Heart right ventricle (tissue), 16 donors: Measurements from ENCODE around the gene CORO2B. TPM values are rescaled to one million over a fixed set of nuclear protein-coding genes. Genes with fewer than 3 reads are reported as not detected.

Experiments used
- ATAC-seq, 8 donors: fragments of 200-7000 bp; cut with Tn5 transposase; one replicate each; pipeline ENCODE4 v1.9.1; 2020; ENCODE audit warnings: mild to moderate bottlenecking in 8 of 8, moderate library complexity in 8 of 8, moderate number of reproducible peaks in 1 of 8
- DNase-seq, 2 donors: peaks; one replicate each; pipeline ENCODE4 v3.0.0-alpha.2; 2020
- H3K27ac ChIP-seq, 10 donors: fragments of 200-600 bp; sonication (generic) in 2 of 10; one replicate each; pipeline versions ENCODE4 v1.5.0 to v1.8.0; 2020 to 2022; ENCODE audit warnings: mild to moderate bottlenecking in 3 of 10
- H3K27me3 ChIP-seq, 7 donors: fragments of 200-600 bp; one replicate each; pipeline ENCODE4 v1.8.0; 2021 to 2022; ENCODE audit warnings: mild to moderate bottlenecking in 2 of 7
- H3K36me3 ChIP-seq, 9 donors: fragments of 200-600 bp; sonication (generic) in 1 of 9; one replicate each; pipeline versions ENCODE4 v1.5.0 to v1.8.0; 2020 to 2022; ENCODE audit warnings: mild to moderate bottlenecking in 2 of 9
- H3K4me1 ChIP-seq, 9 donors: fragments of 200-600 bp; sonication (generic) in 1 of 9; one replicate each; pipeline versions ENCODE4 v1.5.0 to v1.8.0; 2020 to 2022; ENCODE audit warnings: mild to moderate bottlenecking in 4 of 9
- H3K4me3 ChIP-seq, 10 donors: fragments of 200-600 bp; sonication (generic) in 2 of 10; one replicate each; pipeline versions ENCODE4 v1.5.0 to v1.8.0; 2020 to 2022; ENCODE audit warnings: mild to moderate bottlenecking in 7 of 10, moderate library complexity in 2 of 10
- H3K9me3 ChIP-seq, 11 donors: fragments of 200-600 bp in 10 of 11; sonication (generic) in 2 of 11; one replicate each; pipeline versions ENCODE4 v1.5.0 to v1.8.0; 2013 to 2022; ENCODE audit warnings: mild to moderate bottlenecking in 2 of 11, control low read depth in 1 of 11, moderate library complexity in 1 of 11
- WGBS, 2 donors: extraction: QIAGEN DNeasy Blood & Tissue Kit; methylation state at CpG; one replicate each; pipeline ENCODE4 v1.1.7; 2013; ENCODE audit warnings: inconsistent platforms in 1 of 2; 5-methylcytosine and 5-hydroxymethylcytosine counted together
- intact Hi-C, 10 donors: fragments of 100-400 bp; cut with DNase I; formaldehyde crosslinking; loops; one replicate each; pipeline versions ENCODE4 v1.11.1 to v1.14.2; 2022
- polyA plus RNA-seq, 2 donors: library from polyadenylated mRNA; stranded (reverse); fragments of 200-250 nt; gene quantifications; one replicate each; pipeline ENCODE4 v1.2.3, GENCODE V29; 2013
- total RNA-seq, 10 donors: library from RNA; stranded (reverse); fragmentation: NEBNext Ultra II Directional in 3 of 10; extraction: Animal tissue kit (Norgen Biotek cat#: 25700) in 3 of 10; gene quantifications; one replicate each; pipeline versions ENCODE4 v1.2.1 to v1.2.4, GENCODE V29; 2021 to 2023
- TF ChIP-seq, protein P1 (sequence below), 9 donors: fragments of 200-600 bp; sonication (generic) in 2 of 9; IDR thresholded peaks; one replicate each; pipeline versions ENCODE4 v1.5.0 to v1.8.0; 2021 to 2022; ENCODE audit warnings: antibody characterized with exemption in 9 of 9, mild to moderate bottlenecking in 5 of 9, moderate library complexity in 1 of 9
- donor health status: Arrhythmogenic right ventricular cardiomyopathy.
- donor health status: ischemic (EF 13 %, LVEDD 7.1; RV severe dilation, severe dysfunction).
- donor health status: healthy with polysubstance abuse.
- donor health status: DM: no; HTN: yes; CAD: no.
- donor health status: DM: no; HTN: no; CAD: no.
- donor health status: ischemic (EF 25% LVEDD 6.9; RV normal size, moderate dysfunction).
- donor health status: ischemic (EF 25% LVEDD 5.7; RV mildly dilated, moderate dysfunction).
- donor health status: healthy.
- donor health status: DM: yes; HTN: yes; CAD: no.
- donor health status: Ischemic cardiomyopathy.
- donor health status: ischemic (EF 35%, LVEDD 5.7; RV mildly dilated, moderate dysfunction).
- donor health status: nonischemic (EF 11% LVEDD 7.7; RV severe dilation, severe dysfunction).
- donor health status: DM: yes; HTN: yes; CAD: no.
- donor health status: PGD.
- donor health status: ischemic (EF 29% LVEDD 5.4; RV normal size, mild dysfunction).
- donor health status: nonischemic (EF 23%, LVEDD 6.1; RV moderate dilation, normal function).

The CORO2B gene
- total and polyA plus RNA-seq, 12 donors, result 2.6 to 8.1 (median 4.5) TPM

DNA sequence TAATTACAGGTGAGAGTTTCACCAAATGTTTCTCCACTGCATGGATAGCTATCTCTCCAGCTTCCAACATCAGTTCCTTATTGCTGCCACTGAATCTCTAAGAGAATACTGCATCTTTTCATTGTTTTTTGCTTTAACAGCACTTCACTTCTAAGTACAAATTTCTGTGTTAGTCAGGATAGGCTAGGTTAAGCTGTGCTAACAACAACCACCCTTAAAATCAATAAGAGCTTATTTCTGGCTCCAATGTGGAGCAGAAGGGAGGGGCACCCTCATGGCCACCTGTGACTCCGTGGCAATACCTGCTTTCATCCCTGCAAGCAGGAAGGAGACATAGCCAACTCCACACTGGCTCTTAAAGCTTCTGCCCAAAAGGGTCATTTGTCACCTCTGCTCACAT, 36.4 kb upstream of the CORO2B start:
- DNase-seq (no peak), ATAC-seq (no peak)
- TF ChIP-seq, protein P1, sequence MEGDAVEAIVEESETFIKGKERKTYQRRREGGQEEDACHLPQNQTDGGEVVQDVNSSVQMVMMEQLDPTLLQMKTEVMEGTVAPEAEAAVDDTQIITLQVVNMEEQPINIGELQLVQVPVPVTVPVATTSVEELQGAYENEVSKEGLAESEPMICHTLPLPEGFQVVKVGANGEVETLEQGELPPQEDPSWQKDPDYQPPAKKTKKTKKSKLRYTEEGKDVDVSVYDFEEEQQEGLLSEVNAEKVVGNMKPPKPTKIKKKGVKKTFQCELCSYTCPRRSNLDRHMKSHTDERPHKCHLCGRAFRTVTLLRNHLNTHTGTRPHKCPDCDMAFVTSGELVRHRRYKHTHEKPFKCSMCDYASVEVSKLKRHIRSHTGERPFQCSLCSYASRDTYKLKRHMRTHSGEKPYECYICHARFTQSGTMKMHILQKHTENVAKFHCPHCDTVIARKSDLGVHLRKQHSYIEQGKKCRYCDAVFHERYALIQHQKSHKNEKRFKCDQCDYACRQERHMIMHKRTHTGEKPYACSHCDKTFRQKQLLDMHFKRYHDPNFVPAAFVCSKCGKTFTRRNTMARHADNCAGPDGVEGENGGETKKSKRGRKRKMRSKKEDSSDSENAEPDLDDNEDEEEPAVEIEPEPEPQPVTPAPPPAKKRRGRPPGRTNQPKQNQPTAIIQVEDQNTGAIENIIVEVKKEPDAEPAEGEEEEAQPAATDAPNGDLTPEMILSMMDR (IDR thresholded peaks at IDR 0.05), result no peak
- Histone ChIP-seq H3K9me3 (peaks cover 0 to 23% (median 0%) of the 10 kb centered on the region in 11 donors), H3K36me3 (no peaks in the 10 kb centered on the region), H3K4me1 (peaks cover 0 to 20% (median 18%) of the 10 kb centered on the region in 9 donors), H3K4me3 (no peak overlapping the region), H3K27me3 (no peaks in the 10 kb centered on the region), H3K27ac (peak overlapping the region in 4 of 10 donors; percentile 47 to 69 (median 62))
- WGBS, 2 donors, result 93% methylated on average over 1 of the region's 1 CpG
- intact Hi-C loops, result loop anchor here in 1 of 10 donors (10.0 kb wide), 1 partner anchor 288 kb away; no protein-coding TSS in a partner anchor

DNA sequence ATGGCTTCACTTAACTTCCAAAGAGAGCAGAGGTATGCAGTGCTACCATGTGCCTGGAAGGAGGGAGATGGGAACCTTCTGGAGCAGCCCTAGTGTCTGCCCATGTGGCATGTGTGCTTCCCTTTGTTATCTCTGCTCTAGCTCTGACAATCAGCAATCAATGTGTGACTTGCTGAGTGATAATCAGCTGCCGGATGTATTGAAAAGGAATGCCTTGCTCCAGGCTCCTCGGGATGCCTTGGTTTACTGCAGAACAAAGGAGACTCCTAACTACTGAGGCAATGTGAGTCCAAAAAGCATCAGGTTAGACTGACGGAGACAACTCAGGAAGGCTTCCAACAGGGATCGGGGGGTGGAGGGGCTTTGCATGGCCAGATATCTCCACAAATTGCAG, 36.0 kb upstream of the CORO2B start:
- H3K4me1 ChIP-seq, result peaks cover 0 to 20% (median 18%) of the 10 kb centered on the region in 9 donors
- H3K36me3 ChIP-seq, result no peaks in the 10 kb centered on the region
- ATAC-seq (peak in 6 of 8 donors; percentile 2 to 29 (median 12)), DNase-seq (no peak)
- no peaks in the 10 kb centered on the region for H3K27me3 ChIP-seq
- H3K27ac ChIP-seq, result peak overlapping the region in 7 of 10 donors; percentile 18 to 75 (median 57)
- WGBS, 2 donors, result 42 to 50% methylated on average over 4 of the region's 4 CpGs
- H3K9me3 ChIP-seq, result peaks cover 0 to 23% (median 0%) of the 10 kb centered on the region in 11 donors
- TF ChIP-seq, protein P1 (IDR thresholded peaks at IDR 0.05), result no peak
- intact Hi-C loops, result loop anchor here in 1 of 10 donors (10.0 kb wide), 1 partner anchor 288 kb away; no protein-coding TSS in a partner anchor
- H3K4me3 ChIP-seq, result no peak overlapping the region

DNA sequence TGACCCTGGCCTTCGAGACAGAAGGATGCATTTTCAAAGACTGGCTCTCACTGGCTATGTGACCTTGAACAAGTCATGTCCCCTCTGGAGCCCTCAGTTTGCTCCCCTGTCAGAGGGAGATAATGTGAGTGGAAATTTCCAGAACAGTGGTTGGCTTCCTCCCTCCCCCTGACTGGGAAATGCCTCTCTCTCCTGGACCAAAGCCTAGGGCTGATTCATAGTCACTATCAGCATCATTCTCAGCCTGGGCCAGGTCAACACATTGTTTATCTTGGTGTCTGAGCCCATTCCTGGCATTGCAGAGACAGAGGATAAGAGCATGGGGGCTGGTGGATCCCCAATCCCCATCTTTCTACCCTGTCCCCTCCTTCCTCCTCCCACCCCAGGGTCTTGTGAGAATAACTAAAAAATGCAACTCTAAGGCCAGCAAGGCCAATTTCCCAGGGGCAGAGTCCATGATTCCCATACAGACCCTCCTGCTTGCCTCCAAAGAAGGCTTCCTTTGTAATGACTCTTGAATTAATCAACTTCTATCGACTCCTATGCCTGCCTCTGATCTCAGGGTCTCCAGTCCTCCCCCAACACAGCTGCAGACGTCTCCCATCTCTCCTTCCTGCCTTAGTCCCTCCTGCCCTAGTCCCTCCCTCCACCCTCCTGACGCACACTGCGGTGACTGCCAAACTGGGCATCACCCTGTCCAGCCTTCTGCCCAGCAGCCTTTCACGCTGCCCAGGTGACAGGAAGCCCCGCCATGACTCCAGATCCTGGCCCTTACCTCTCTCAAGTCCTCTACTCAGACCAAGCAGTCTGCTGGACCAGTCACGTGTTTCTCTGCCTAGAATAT, 35.4 kb upstream of the CORO2B start:
- H3K4me1 ChIP-seq, result peaks cover 0 to 20% (median 18%) of the 10 kb centered on the region in 9 donors
- ATAC-seq (peak; percentile 92 to 97 (median 94)), DNase-seq (peak; percentile 32 to 86)
- H3K9me3 ChIP-seq, result peaks cover 0 to 22% (median 0%) of the 10 kb centered on the region in 11 donors
- H3K4me3 ChIP-seq, result no peak overlapping the region
- H3K36me3 ChIP-seq, result no peaks in the 10 kb centered on the region
- H3K27me3 ChIP-seq, result no peaks in the 10 kb centered on the region
- WGBS, 2 donors, result 63 to 70% methylated on average over 8 of the region's 8 CpGs
- TF ChIP-seq, protein P1 (IDR thresholded peaks at IDR 0.05), result no peak
- intact Hi-C loops, result loop anchor here in 1 of 10 donors (10.0 kb wide), 1 partner anchor 289 kb away; no protein-coding TSS in a partner anchor
- H3K27ac ChIP-seq, result peak overlapping the region in 8 of 10 donors; percentile 24 to 78 (median 54)

DNA sequence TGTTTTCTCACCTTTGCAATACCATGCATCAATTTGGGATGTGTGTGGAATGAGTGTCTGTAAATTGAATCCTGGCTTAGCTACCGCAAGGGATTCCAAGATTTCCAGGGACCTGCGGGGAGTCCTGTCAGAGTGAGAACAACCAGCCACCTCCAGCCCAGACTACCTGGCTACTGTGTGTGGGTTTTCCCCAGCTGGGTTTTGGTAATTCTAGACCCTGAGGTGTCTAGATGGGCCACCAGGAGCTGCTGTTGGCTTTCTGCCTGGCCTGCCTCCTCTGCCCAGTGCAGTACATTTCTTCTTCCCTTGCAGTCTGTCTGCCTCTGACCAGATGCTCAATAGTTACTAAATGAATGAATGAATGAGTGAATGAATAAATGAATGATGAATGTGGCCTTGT, 32.5 kb upstream of the CORO2B start:
- Histone ChIP-seq H3K27me3 (no peaks in the 10 kb centered on the region), H3K36me3 (no peaks in the 10 kb centered on the region), H3K27ac (no peak overlapping the region), H3K4me1 (peaks cover 0 to 24% (median 18%) of the 10 kb centered on the region in 9 donors), H3K4me3 (no peak overlapping the region), H3K9me3 (peaks cover 0 to 10% (median 0%) of the 10 kb centered on the region in 11 donors)
- TF ChIP-seq, protein P1 (IDR thresholded peaks at IDR 0.05), result no peak
- WGBS, 2 donors, result 86 to 91% methylated on average over 2 of the region's 2 CpGs
- intact Hi-C loops, result loop anchor here in 1 of 10 donors (10.0 kb wide), 1 partner anchor 292 kb away; no protein-coding TSS in a partner anchor
- DNase-seq (no peak), ATAC-seq (no peak)
